Ascending aorta (tissue), 2 donors: ENCODE measurements around the gene FGD2. TPM values are rescaled to one million over a fixed set of nuclear protein-coding genes. Genes with fewer than 3 reads are reported as not detected.

Source experiments
- DNase-seq, 2 donors: peaks; one replicate each; pipeline ENCODE4 v3.0.0-alpha.2; 2019; ENCODE audit warnings: low spot score in 2 of 2
- H3K27ac ChIP-seq, 2 donors: fragments of 200-600 bp; sonication (generic); one replicate each; pipeline ENCODE4 v1.5.1; 2016 to 2017; ENCODE audit warnings: mild to moderate bottlenecking in 1 of 2
- H3K27me3 ChIP-seq: fragments of 200-600 bp; sonication (generic); one replicate; pipeline ENCODE4 v1.5.1; 2017
- H3K36me3 ChIP-seq, 2 donors: fragments of 200-600 bp; sonication (generic); one replicate each; pipeline ENCODE4 v1.5.1; 2016
- H3K4me1 ChIP-seq, 2 donors: fragments of 200-600 bp; sonication (generic); one replicate each; pipeline ENCODE4 v1.5.1; 2016 to 2017; ENCODE audit warnings: mild to moderate bottlenecking in 1 of 2
- H3K4me3 ChIP-seq, 2 donors: fragments of 200-600 bp; sonication (generic); one replicate each; pipeline ENCODE4 v1.5.1; 2016 to 2017; ENCODE audit warnings: mild to moderate bottlenecking in 1 of 2
- H3K9me3 ChIP-seq, 2 donors: fragments of 200-600 bp; sonication (generic); one replicate each; pipeline ENCODE4 v1.5.1; 2016
- CTCF ChIP-seq, 3 experiments: fragments of 200-600 bp in 2 of 3; fragments of 450-650 bp in 1 of 3; sonication (generic) in 2 of 3; IDR thresholded peaks; one replicate each; pipeline ENCODE4 v1.5.1; 2016 to 2019; ENCODE audit warnings: antibody characterized with exemption in 3 of 3, mild to moderate bottlenecking in 1 of 3, moderate library complexity in 1 of 3
- intact Hi-C: fragments of 100-400 bp; cut with DNase I; formaldehyde crosslinking; loops from one replicate; pipeline ENCODE4 v1.15.1; 2023
- total RNA-seq: library from RNA; depleted of rRNA; stranded (reverse); fragments of >200 nt; gene quantifications from one replicate; pipeline ENCODE4 v1.1.0, GENCODE V29; 2016

The FGD2 gene
- total RNA-seq, 1 donor from 2014 or later: 49.4 TPM

DNA sequence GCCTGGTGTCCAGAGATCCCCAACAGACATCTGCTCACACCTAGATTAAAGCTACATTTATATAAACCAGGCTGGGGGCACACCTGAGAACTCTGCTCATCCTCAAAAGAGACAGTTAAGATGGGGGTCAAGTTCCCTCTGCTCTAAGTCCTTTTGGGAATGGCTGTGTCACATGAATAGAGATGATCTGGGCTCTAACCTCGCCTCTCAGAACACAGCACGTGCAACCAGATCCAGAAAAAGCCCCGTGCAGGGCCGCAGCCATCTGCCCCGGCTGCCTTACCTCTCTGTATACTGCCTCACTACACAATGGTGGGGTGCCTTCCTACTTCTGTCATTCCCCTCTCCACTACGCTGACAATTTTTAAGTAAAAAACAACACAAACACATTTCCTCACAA lies 25.3 kb upstream of the FGD2 start:
- Histone ChIP-seq H3K9me3 (no peaks in the 10 kb centered on the region), H3K27me3 (no peaks in the 10 kb centered on the region), H3K27ac (no peak overlapping the region), H3K36me3 (peaks cover 33 to 45% of the 10 kb centered on the region in 2 donors), H3K4me3 (no peak overlapping the region), H3K4me1 (peaks cover 6 to 32% of the 10 kb centered on the region in 2 donors)
- intact Hi-C loops: loop anchor here (5.0 to 10.0 kb wide), 2 partner anchors 63 to 355 kb away; no protein-coding TSS in a partner anchor
- no peak for DNase-seq
- TF ChIP-seq CTCF (IDR thresholded peaks at IDR 0.05): no peak

DNA sequence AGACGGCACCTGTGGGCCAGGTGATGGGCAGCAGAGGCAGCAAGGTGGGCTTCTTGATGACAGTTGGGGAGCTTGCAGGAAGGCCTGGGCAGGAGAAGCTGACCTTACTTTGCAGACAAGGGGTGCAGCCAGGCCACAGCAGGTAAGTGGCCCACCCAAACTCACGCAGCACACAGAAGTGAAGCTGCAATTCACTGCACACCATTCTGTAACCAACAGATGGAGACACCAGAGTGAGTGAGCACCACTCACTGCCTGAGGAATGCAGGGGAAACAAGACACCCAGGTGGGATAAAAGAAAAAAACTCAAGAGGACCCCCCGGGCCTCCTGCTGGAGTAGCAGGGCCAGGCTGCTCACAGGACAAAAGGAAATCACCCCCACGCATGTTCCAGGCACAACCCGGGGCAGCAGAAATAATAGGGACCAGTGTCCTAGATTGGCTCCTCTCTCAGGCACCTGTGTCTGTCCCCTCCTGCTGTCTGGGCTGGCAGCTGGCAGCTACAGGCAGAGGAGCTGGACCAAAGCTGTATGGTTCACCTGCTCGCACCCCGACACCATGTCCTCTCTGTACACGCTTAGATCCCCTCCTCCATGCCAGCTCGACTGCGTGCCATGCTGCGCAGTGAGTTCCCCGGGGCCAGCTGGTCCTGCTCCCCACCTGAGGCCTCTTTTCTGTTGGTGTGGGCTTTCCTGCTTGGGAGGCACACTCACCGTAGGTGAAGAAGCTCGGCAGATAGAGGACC lies 24.4 kb upstream of the FGD2 start:
- no peak for DNase-seq
- peaks cover 6 to 32% of the 10 kb centered on the region in 2 donors for H3K4me1 ChIP-seq

DNA sequence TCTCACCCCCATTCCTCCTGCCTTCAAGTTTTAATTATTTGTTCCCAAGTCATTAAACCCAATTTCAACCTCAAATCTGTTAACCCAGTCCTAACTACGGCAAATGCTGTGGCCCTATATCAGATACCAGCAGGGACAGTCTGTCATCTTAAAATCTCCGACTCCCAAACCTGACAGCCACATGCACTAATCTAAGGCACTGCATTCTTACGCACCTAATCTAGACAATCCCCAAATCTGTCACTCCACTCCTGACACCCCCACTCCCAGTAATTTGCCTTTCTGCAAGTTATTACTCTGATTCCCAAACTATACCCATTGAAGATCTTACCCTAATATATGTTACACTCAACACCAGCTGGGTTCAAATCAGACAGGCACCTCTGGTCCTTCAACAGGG lies 21.9 kb upstream of the FGD2 start:
- no peak for DNase-seq
- no peak for TF ChIP-seq CTCF (IDR thresholded peaks at IDR 0.05)
- Histone ChIP-seq H3K9me3 (no peaks in the 10 kb centered on the region), H3K27ac (no peak overlapping the region), H3K4me3 (peak overlapping the region; percentile 82 to 100), H3K27me3 (no peaks in the 10 kb centered on the region), H3K4me1 (peaks cover 11 to 40% of the 10 kb centered on the region in 2 donors), H3K36me3 (peaks cover 2 to 11% of the 10 kb centered on the region in 2 donors)
- intact Hi-C loops: loop anchor here (5.0 to 10.0 kb wide), 2 partner anchors 66 to 359 kb away; no protein-coding TSS in a partner anchor

More for the DNA sequence above, 24.4 kb upstream of the FGD2 start:
- no peak overlapping the region for H3K27ac ChIP-seq
- peaks cover 24 to 36% of the 10 kb centered on the region in 2 donors for H3K36me3 ChIP-seq
- no peaks in the 10 kb centered on the region for H3K27me3 ChIP-seq
- no peak overlapping the region for H3K4me3 ChIP-seq
- no peaks in the 10 kb centered on the region for H3K9me3 ChIP-seq
- intact Hi-C loops: loop anchor here (5.0 to 10.0 kb wide), 2 partner anchors 64 to 356 kb away; no protein-coding TSS in a partner anchor
- no peak for TF ChIP-seq CTCF (IDR thresholded peaks at IDR 0.05)

DNA sequence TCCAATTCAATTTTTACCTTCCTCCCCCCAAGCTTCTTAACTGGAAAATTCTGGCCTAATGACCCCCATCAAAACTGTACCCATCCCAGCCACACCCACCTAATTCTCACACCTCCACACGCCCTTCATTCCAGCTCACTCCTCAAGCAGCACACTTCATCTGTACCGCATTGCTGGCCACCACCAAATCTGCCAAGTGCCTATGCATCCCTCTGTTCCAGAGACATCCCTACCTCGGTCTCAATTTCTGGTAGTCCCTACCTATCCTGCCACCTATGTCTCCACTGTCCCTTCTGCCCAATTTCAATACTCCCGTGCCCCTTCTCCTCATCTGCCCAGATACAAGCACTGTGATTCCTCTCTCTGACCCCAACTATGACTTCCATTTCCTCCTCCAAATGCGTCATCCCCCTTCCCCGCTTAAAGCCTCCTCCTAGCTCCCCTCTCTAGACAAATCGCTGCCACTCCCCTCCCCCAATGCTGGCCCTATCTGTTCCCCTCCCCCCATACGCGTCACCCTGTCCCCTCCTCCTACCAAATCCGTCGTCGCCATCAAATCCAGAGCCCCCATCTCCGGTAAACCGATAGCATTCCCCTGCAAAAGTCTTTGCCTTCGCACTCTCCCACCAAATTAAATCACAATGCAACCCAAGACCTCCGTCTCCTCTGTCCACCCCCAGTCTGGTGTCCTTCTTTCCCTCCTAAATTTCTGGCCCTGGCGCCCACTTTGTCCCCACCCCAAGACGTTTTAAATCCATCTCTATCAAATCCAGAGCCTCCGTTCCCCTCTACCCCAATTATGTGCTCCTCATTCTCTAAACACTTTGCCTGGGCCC lies 20.7 kb upstream of the FGD2 start:
- TF ChIP-seq CTCF (IDR thresholded peaks at IDR 0.05): no peak
- Histone ChIP-seq H3K36me3 (peaks cover 0 to 10% of the 10 kb centered on the region in 2 donors), H3K27ac (peak overlapping the region; percentile 97 to 99), H3K9me3 (no peaks in the 10 kb centered on the region), H3K4me1 (peaks cover 11 to 34% of the 10 kb centered on the region in 2 donors), H3K4me3 (peak overlapping the region; percentile 82 to 100), H3K27me3 (no peaks in the 10 kb centered on the region)
- peak; percentile 27 to 83 for DNase-seq
- intact Hi-C loops: loop anchor here (5.0 to 10.0 kb wide), 3 partner anchors 67 to 360 kb away; no protein-coding TSS in a partner anchor

DNA sequence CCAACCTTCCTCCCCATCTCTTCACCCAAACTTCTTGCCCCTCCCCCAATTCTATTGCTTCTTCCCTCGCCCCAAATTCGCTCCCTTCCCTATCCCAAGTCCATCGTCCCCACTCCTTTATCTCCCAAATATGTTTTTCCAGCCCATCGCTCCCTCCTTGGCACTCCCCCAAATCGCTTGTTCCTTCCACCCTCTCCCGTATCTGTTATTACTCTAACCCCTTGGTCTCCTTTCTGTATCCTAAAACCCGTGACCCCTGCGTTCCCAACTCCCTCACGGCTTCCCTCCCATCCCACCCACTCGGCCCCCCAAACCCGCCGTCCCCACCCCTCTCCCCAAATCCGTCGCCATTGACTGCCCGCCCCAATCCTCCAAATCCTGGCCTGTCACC lies 20.0 kb upstream of the FGD2 start:
- H3K27me3 ChIP-seq: no peaks in the 10 kb centered on the region
- no peaks in the 10 kb centered on the region for H3K9me3 ChIP-seq
- DNase-seq: no peak
- H3K36me3 ChIP-seq: peaks cover 0 to 9% of the 10 kb centered on the region in 2 donors
- peaks cover 11 to 34% of the 10 kb centered on the region in 2 donors for H3K4me1 ChIP-seq
- intact Hi-C loops: loop anchor here (5.0 to 10.0 kb wide), 2 partner anchors 117 to 361 kb away; no protein-coding TSS in a partner anchor
- peak overlapping the region; percentile 82 to 100 for H3K4me3 ChIP-seq
- peak overlapping the region; percentile 97 to 99 for H3K27ac ChIP-seq
- TF ChIP-seq CTCF (IDR thresholded peaks at IDR 0.05): no peak
